GM18858 (cell line): ENCODE measurements around the gene SNRNP70.
"Not testable (repeated sequence)": the region's sequence is repeated elsewhere in the genome, so short reads cannot be mapped to it uniquely, and the experiment has no call there.

Source experiments
- ATAC-seq: cut with Tn5 transposase; IDR thresholded peaks from one replicate; pipeline ENCODE4 v1.9.1; 2021; ENCODE audit not compliant: unreplicated experiment

Gene SNRNP70, protein sequence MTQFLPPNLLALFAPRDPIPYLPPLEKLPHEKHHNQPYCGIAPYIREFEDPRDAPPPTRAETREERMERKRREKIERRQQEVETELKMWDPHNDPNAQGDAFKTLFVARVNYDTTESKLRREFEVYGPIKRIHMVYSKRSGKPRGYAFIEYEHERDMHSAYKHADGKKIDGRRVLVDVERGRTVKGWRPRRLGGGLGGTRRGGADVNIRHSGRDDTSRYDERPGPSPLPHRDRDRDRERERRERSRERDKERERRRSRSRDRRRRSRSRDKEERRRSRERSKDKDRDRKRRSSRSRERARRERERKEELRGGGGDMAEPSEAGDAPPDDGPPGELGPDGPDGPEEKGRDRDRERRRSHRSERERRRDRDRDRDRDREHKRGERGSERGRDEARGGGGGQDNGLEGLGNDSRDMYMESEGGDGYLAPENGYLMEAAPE

GRCh38 chr19:49085020-49085867 is at the start of gene SNRNP70:
SNRNP70 (plus strand) TSS chr19:49085451; CDS start chr19:49086415, 964 bp downstream.
- peak; percentile 72 for ATAC-seq

- not testable (repeated sequence) for ATAC-seq
Observed at GRCh38 chr19:49036815-49037214, 48.4 kb upstream of the SNRNP70 start, which contains the start of gene CGB1. CGB1 (minus strand) TSS chr19:49036895; CDS start chr19:49036711, 184 bp downstream.

DNA sequence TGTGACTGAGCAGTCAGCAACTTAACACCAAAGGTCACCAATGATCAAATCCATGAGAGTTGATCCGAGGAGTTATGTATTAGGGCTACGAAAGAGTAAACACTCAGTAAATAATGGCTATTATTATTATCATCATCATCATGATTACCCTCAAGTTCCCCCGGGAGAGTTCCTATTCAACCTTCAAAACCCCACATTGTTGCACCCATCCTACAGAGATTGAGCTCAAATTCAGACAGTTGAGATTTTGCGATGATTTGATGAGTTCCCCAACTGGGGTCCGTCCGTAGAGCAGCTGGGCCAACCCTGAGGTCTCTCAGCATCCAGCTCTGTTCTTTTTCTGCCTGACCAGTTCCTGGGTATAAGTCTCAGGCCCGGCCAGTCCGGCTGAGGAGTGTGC is 47.1 kb upstream of the SNRNP70 start:
- not testable (repeated sequence) for ATAC-seq

DNA sequence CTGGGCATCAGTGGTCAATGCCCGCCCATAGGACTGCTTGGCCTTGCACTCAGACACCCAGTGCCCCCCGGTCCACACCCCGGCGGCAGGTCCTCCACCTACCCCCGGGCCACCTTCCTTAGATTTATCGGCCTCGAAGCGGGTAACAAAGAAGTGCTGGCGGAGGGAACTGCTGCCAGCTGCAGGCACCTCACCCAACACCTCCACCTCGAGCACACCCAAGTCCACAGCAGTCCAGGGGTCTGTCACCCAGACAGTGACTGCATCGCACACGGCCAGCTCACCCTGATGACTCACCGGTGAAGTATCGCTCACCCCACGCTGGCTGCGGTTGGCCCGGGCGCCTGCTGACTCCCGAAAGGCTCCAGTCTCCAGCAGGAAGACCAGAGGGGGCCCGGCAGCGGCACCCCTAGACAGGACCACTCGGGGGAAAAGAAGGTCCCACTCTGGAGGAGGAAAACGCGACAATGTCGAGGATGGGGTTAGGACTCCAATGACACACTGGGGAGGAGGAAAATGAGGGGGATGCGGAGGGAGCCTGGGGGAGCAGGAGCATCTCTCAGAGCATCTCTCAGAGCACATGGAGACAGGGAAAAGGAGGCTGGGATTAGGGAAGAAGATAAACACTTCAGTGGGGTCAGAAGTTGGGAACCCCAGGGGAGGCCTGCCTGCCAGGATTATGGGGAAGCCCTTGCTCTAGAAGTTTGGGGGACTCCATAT is 46.5 kb upstream of the SNRNP70 start:
- ATAC-seq, result not testable (repeated sequence)

DNA sequence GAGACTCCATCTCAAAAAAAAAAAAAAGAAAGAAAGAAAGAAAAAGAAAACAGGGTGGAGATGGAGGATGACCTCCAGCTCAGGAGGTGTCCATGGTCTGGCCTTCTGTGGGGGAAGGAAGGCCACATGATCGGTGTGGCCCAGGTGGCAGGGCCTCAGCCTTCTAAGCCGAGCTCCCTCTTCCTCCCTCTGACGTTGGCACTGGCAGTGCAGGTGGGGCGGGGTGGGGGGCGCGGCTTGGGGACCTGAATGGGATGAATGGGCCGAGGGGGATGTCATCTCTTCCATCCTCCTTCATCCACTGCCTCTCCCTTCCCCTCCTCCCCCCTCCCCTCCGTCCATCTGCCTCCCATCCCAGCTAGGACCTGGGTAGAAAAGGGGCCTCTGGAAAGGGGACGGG is 45.5 kb upstream of the SNRNP70 start:
- ATAC-seq, result not testable (repeated sequence)

DNA sequence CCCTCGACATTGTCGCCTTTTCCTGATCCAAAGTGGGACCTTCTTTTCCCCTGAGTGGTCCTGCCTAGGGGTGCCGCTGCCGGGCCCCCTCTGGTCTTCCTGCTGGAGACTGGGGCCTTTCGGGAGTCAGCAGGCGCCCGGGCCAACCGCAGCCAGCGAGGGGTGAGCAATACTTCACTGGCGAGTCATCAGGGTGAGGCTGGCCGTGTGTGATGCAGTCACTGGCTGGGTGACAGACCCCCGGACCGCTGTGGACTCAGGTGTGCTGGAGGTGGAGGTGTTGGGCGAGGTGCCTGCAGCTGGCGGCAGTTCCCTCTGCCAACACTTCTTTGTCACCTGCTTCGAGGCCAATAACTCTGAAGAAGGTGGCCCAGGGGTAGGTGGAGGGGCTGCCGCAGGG is 43.1 kb upstream of the SNRNP70 start:
- no peak for ATAC-seq

DNA sequence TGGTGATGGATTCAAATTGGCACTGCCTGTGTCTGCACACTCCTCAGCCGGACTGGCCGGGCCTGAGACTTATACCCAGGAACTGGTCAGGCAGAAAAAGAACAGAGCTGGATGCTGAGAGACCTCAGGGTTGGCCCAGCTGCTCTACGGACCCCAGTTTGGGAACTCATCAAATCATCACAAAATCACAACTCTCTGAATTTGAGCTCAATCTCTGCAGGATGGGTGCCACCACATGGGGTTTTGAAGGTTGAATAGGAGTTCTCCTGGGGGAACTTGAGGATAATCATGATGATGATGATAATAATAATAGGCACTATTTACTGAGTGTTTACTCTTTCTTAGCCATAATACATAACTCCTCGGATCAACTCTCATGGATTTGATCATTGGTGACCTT is 42.6 kb upstream of the SNRNP70 start:
- ATAC-seq, result not testable (repeated sequence)

- ATAC-seq, result not testable (repeated sequence)
Observed at GRCh38 chr19:49043548-49043947, 41.7 kb upstream of the SNRNP70 start, which contains the start of gene CGB5. CGB5 (plus strand) TSS chr19:49043848; CDS start chr19:49044210, 362 bp downstream.

GRCh38 chr19:49049011-49049410 is 36.2 kb upstream of the SNRNP70 start, which contains the start of gene CGB8:
CGB8 (minus strand) TSS chr19:49049111; CDS start chr19:49048739, 372 bp downstream.
- ATAC-seq, result not testable (repeated sequence)

- not testable (repeated sequence) for ATAC-seq
Observed at GRCh38 chr19:49049834-49050233, 35.4 kb upstream of the SNRNP70 start.

DNA sequence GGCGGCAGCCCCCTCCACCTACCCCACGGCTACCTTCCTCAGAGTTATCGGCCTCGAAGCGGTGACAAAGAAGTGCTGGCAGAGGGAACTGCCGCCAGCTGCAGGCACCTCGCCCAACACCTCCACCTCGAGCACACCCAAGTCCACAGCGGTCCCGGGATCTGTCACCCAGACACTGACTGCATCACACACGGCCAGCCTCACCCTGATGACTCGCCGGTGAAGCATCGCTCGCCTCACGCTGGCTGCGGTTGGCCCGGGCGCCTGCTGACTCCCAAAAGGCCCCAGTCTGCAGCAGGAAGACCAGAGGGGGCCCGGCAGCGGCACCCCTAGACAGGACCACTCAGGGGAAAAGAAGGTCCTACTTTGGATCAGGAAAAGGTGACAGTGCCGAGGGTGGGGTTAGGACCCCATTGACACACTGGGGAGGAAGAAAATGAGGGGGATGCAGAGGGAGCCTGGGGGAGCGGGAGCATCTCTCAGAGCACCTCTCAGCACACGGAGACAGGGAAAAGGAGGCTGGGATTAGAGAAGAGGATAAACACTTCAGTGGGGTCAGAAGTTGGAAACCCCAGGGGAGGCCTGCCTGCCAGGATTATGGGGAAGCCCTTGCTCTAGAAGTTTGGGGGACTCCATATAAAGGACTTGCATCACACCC is 34.7 kb upstream of the SNRNP70 start:
- ATAC-seq, result not testable (repeated sequence)

DNA sequence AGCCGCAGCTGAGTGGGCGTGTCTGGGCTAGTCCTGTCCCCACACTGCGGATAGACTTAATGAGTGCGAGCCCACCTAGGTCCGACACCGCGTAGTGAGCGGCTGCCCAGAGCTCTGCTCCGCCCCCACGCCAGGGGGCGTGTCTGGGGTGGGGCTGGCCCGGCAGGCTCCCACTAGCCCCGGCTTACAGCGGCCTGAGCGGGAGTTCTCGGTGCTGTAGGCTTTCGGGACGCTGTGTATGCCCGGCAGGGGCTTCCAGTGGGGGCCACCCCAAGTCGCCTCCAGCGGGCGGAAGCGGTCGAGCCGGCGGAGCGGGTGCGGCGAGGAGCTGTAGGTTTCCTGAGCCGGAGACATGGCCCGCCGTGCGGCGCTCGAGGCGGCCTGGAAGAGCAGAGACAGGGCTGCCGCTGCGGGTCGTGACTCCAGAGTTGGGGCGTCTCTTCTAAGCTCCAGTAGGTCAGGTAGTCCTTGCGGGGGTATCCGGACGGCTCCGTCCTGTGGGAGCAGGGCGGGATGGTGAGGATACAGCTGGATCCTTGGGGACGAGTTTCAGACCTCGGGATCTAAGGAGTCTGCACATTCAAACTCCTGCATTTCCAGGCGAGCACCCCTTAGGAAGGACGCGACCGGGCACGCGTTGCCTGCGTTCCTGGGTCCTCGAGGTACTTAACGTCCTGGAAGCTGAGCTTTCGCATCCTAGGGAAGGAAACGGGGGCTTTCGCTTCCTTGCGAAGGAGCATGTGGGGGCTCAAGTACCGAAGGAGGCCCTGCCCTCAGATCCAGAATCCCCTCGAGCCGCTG is 28.9 kb upstream of the SNRNP70 start:
- ATAC-seq, result no peak

GRCh38 chr19:49056902-49057596 is 28.2 kb upstream of the SNRNP70 start:
- not testable (repeated sequence) for ATAC-seq

DNA sequence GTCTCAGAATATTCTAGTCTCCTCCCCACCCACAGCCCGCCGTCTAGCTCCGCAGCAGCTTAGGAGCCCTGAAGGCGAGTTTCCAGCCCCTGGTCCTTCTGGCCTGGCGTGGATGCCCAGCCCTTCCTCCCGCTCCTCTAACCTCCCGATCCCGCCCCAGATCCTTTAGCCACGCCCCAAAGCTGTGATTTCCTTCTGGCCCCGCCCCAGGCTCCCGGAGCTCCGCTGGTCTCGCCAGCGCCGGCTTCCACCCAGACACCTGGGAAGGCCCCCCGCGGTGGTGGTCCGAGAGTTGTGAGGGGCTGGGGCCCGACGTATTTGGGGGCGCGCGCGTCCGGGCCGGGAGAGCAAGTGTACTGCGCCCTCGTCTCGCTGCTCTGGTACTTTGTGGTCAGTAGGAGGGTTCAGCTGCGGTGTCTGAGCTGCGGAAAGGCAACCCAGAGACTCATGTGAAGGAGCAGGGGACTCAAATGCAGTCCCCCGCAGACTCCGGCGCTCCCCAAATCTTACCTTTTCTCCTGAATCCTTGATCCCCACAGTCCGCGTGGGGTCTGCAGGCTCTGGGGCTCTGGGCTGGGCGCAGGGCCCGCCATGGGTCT is 27.5 kb upstream of the SNRNP70 start, which contains the start of gene CGB7:
CGB7 (minus strand) TSS at position 114 of the 599 bp plus-strand sequence. CDS start 2,374 bp downstream, outside the sequence.
- no peak for ATAC-seq

DNA sequence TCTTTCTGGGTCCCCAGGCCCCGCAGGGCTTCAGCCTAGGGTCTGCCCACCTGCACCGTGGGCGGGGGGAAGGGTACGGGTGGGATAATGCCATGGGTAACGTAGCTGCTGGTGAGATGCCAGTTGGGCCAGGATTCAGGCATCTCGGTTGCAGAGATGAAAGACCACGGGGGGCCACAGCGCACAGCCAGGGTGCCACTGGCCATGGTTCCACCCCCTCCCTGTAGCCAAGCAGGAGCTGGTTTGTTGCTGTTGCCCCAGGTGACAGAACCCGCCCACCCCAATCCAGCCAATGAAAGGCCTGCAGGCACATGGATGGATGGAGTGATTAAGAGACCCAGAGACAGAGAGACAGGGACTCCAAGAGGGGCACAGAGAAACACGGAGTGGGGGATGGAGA is 26.7 kb upstream of the SNRNP70 start:
- ATAC-seq, result no peak

DNA sequence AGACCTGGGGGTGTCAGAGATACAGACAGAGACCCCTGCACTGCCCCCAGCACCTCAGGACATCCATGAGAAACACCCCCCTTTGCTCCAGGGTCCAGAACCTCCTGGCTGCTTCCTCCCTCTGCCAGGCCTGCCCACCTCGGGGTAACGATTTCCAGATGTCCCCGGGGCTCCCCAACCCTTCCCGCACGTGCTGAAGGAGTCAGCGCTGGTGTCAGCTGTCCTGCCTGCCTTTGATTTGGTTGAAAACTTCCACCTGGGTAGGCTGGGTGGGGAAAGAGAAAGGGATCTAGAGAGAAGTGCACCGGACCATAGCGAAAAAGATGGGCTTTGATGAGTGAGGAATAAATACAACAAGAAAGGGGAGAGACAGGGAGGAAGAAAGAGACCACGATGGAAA is 26.2 kb upstream of the SNRNP70 start:
- ATAC-seq, result no peak

GRCh38 chr19:49061000-49061399 is 24.3 kb upstream of the SNRNP70 start:
- ATAC-seq, result no peak

- no peak for ATAC-seq
Observed at GRCh38 chr19:49061445-49061844, 23.8 kb upstream of the SNRNP70 start.
